Caco-2 (cell line): ENCODE results near the gene CADPS. TPM values are rescaled to one million over a fixed set of nuclear protein-coding genes. Genes with fewer than 3 reads are reported as not detected.

ENCODE experiments used
- BruUV-seq: library from RNA; stranded (reverse); fragments of 400-500 nt; replicated peaks from 2 replicates; lab custom pipeline; 2021; lab: Mats Ljungman, UMichigan
- CTCF ChIA-PET: fragments of 300-600 bp; sonication (Branson Sonifier 250); formaldehyde crosslinking; loops from one replicate; lab custom pipeline; 2022; ENCODE audit warnings: antibody characterized with exemption; lab: Charles Lee
- POLR2A ChIA-PET: fragments of 300-600 bp; sonication (Branson Sonifier 250); formaldehyde crosslinking; loops from one replicate; lab custom pipeline; 2022; ENCODE audit warnings: antibody characterized with exemption; lab: Charles Lee
- DNase-seq, 2 experiments: peaks; one replicate each; pipeline versions ENCODE4 v3.0.0 to v3.0.0-alpha.2; 2020 to 2022
- H3K27me3 ChIP-seq: replicated peaks from 2 replicates; pipeline ENCODE4 v1.6.0; 2011; ENCODE audit warnings: low read length; ENCODE audit not compliant: control insufficient read depth, insufficient read depth
- H3K36me3 ChIP-seq: 2 replicates; pipeline ENCODE4 v1.5.1; 2011; ENCODE audit warnings: low read length; ENCODE audit not compliant: control insufficient read depth, insufficient read depth
- H3K4me1 ChIP-seq: fragments of 250-450 bp; sonication (Bioruptor Pico); 2 replicates; pipeline ENCODE4 v1.5.1; 2020; ENCODE audit warnings: mild to moderate bottlenecking
- H3K4me3 ChIP-seq: 2 replicates; pipeline ENCODE4 v1.5.1; 2011; ENCODE audit warnings: low read depth, mild to moderate bottlenecking, control low read depth, low read length
- H3K9me3 ChIP-seq: fragments of 250-450 bp; sonication (Bioruptor Pico); 2 replicates; pipeline ENCODE4 v1.5.1; 2020; ENCODE audit warnings: mild to moderate bottlenecking, moderate library complexity
- H3K27ac Mint-ChIP-seq: one replicate; pipeline ENCODE4 v1.8.0; 2022; ENCODE audit warnings: mixed read lengths; ENCODE audit not compliant: unreplicated experiment
- H3K27me3 Mint-ChIP-seq: one replicate; pipeline ENCODE4 v1.8.0; 2022; ENCODE audit warnings: mixed read lengths; ENCODE audit not compliant: insufficient read depth, unreplicated experiment
- H3K36me3 Mint-ChIP-seq: one replicate; pipeline ENCODE4 v1.8.0; 2022; ENCODE audit warnings: mild to moderate bottlenecking, mixed read lengths; ENCODE audit not compliant: insufficient read depth, unreplicated experiment
- H3K4me1 Mint-ChIP-seq: one replicate; pipeline ENCODE4 v1.8.0; 2022; ENCODE audit warnings: low read depth, mixed read lengths; ENCODE audit not compliant: unreplicated experiment
- H3K4me3 Mint-ChIP-seq: one replicate; pipeline ENCODE4 v1.8.0; 2022; ENCODE audit warnings: mild to moderate bottlenecking, moderate library complexity, mixed read lengths; ENCODE audit not compliant: unreplicated experiment
- H3K9me3 Mint-ChIP-seq: one replicate; pipeline ENCODE4 v1.8.0; 2022; ENCODE audit warnings: mixed read lengths; ENCODE audit not compliant: unreplicated experiment
- intact Hi-C: fragments of 100-400 bp; cut with micrococcal nuclease; formaldehyde crosslinking; loops from one replicate; pipeline ENCODE4 v1.10.0; 2022; ENCODE audit not compliant: unreplicated experiment
- total RNA-seq: library from RNA; stranded (reverse); gene quantifications from 2 replicates; pipeline ENCODE4 v1.2.3, GENCODE V29; 2022
- TF ChIP-seq, protein P1 (sequence below), 2 experiments: fragments of 200-600 bp in 1 of 2; IDR thresholded peaks; 1 replicate in 1 of 2; 2 replicates in 1 of 2; pipeline versions ENCODE4 v1.5.1 to v1.8.0; 2011 to 2022; ENCODE audit warnings: antibody characterized with exemption in 1 of 2, control low read depth in 1 of 2, inconsistent platforms in 1 of 2, low read depth in 1 of 2, low read length in 1 of 2, mild to moderate bottlenecking in 1 of 2, moderate library complexity in 1 of 2; ENCODE audit not compliant: insufficient read depth in 1 of 2, severe bottlenecking in 1 of 2, unreplicated experiment in 1 of 2

The CADPS gene
- total RNA-seq, 1 experiment from 2014 or later = not detected

DNA sequence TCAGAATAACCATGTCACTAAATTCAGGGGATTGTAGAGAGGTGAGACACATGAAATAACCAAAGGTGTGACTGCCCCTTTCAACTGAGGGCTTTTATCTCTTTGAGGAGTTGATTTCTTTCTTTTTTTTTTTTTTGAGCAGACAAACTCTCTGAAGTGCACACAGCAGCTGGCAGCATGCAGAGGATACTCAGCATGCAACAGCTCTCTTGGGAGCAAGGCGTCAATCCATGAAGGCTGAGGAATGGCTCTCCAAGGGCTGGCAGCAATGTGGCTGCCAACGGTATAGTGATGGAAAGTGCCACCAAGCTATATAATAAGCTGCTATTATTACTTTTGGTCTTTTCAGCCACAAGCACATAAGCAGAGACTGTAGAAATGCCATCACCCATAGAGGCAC, 275.2 kb downstream of the CADPS start:
- no peaks in the 10 kb centered on the region for H3K4me1 ChIP-seq
- no peaks in the 10 kb centered on the region for H3K36me3 ChIP-seq
- Mint-ChIP-seq H3K36me3 (no peaks in the 10 kb centered on the region), H3K4me3 (no peak overlapping the region), H3K27ac (no peak overlapping the region), H3K9me3 (no peaks in the 10 kb centered on the region), H3K27me3 (no peaks in the 10 kb centered on the region), H3K4me1 (no peaks in the 10 kb centered on the region)
- TF ChIP-seq, protein P1, sequence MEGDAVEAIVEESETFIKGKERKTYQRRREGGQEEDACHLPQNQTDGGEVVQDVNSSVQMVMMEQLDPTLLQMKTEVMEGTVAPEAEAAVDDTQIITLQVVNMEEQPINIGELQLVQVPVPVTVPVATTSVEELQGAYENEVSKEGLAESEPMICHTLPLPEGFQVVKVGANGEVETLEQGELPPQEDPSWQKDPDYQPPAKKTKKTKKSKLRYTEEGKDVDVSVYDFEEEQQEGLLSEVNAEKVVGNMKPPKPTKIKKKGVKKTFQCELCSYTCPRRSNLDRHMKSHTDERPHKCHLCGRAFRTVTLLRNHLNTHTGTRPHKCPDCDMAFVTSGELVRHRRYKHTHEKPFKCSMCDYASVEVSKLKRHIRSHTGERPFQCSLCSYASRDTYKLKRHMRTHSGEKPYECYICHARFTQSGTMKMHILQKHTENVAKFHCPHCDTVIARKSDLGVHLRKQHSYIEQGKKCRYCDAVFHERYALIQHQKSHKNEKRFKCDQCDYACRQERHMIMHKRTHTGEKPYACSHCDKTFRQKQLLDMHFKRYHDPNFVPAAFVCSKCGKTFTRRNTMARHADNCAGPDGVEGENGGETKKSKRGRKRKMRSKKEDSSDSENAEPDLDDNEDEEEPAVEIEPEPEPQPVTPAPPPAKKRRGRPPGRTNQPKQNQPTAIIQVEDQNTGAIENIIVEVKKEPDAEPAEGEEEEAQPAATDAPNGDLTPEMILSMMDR (IDR thresholded peaks at IDR 0.05; ENCODE audit: insufficient read depth in 1 of 2, low read depth in 1 of 2, low read length in 1 of 2, severe bottlenecking in 1 of 2, unreplicated experiment in 1 of 2) = no peak
- no peak for DNase-seq
- ChIA-PET POLR2A (no interaction called here), CTCF (no interaction called here)
- no peak overlapping the region for H3K4me3 ChIP-seq
- BruUV-seq = no TSS peak
- H3K9me3 ChIP-seq = no peaks in the 10 kb centered on the region
- no peaks in the 10 kb centered on the region for H3K27me3 ChIP-seq
- intact Hi-C loops = no loop called here

GRCh38 chr3:62597491-62597890, 277.7 kb downstream of the CADPS start:
- Histone ChIP-seq H3K27me3 (no peaks in the 10 kb centered on the region), H3K4me1 (no peaks in the 10 kb centered on the region), H3K9me3 (no peaks in the 10 kb centered on the region), H3K4me3 (no peak overlapping the region), H3K36me3 (no peaks in the 10 kb centered on the region)
- Mint-ChIP-seq H3K9me3 (no peaks in the 10 kb centered on the region), H3K27me3 (no peaks in the 10 kb centered on the region), H3K36me3 (no peaks in the 10 kb centered on the region), H3K4me1 (no peaks in the 10 kb centered on the region), H3K4me3 (no peak overlapping the region), H3K27ac (no peak overlapping the region)
- CTCF ChIA-PET = no interaction called here
- no peak for DNase-seq
- POLR2A ChIA-PET = no interaction called here
- no TSS peak for BruUV-seq
- TF ChIP-seq, protein P1 (IDR thresholded peaks at IDR 0.05; ENCODE audit: insufficient read depth in 1 of 2, low read depth in 1 of 2, low read length in 1 of 2, severe bottlenecking in 1 of 2, unreplicated experiment in 1 of 2) = no peak
- intact Hi-C loops = no loop called here

DNA sequence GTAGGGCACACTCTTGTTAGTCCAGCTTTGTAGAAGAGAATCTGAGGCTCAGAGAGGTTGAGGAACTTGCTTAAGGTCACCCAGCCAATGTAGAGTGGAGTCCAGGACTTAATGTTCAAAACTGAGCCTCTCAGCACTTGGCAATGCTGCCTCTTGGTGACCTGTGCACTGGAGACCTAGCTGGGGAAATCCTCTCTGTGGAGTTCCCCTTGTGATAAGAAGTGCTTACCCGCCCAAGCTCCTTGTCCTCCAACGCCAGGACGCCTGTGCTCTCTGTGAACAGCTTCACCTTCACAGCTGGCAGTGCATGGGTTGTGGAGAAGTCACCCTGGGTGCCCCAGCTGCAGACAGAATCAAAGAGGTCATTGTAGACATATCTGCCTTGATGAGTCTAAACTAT, 282.8 kb downstream of the CADPS start:
- intact Hi-C loops = no loop called here
- H3K4me1 Mint-ChIP-seq = no peaks in the 10 kb centered on the region
- no peaks in the 10 kb centered on the region for H3K36me3 ChIP-seq
- BruUV-seq = no TSS peak
- H3K27me3 Mint-ChIP-seq = peaks cover 7% of the 10 kb centered on the region
- no peaks in the 10 kb centered on the region for H3K9me3 Mint-ChIP-seq
- no peak overlapping the region for H3K4me3 Mint-ChIP-seq
- no peak overlapping the region for H3K4me3 ChIP-seq
- H3K36me3 Mint-ChIP-seq = no peaks in the 10 kb centered on the region
- ChIA-PET CTCF (no interaction called here), POLR2A (no interaction called here)
- no peaks in the 10 kb centered on the region for H3K9me3 ChIP-seq
- H3K4me1 ChIP-seq = no peaks in the 10 kb centered on the region
- H3K27ac Mint-ChIP-seq = no peak overlapping the region
- H3K27me3 ChIP-seq = no peaks in the 10 kb centered on the region
- no peak for DNase-seq
- TF ChIP-seq, protein P1 (IDR thresholded peaks at IDR 0.05; ENCODE audit: insufficient read depth in 1 of 2, low read depth in 1 of 2, low read length in 1 of 2, severe bottlenecking in 1 of 2, unreplicated experiment in 1 of 2) = no peak
